Pons (tissue), 1 donor: ENCODE data around the gene PRKCB.
"Not testable (repeated sequence)": the region's sequence is repeated elsewhere in the genome, so short reads cannot be mapped to it uniquely, and the experiment has no call there.

Experiments
- DNase-seq: peaks from one replicate; pipeline ENCODE4 v3.0.0-alpha.2; 2016; ENCODE audit warnings: low spot score

Gene PRKCB

DNA sequence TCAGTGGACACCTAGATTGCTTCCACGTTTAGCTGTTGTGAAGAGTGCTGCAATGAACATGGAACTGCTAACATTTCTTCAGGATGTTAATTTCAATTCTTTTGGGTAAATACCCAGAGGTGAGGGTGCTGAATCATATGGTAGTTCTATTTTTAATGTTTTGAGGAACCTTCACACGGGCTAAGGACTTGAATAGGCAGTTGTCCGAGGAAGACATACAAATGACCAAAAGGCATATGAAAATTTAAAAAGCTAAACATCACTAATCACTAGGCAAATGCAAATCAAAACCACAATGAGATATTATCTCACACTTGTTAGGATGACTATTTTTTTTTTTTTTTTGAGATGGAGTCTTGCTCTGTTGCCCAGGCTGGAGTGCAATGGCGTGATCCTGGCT, 173.3 kb downstream of the PRKCB start:
- no peak for DNase-seq

GRCh38 chr16:24009955-24010354, 174.2 kb downstream of the PRKCB start:
- no peak for DNase-seq

- DNase-seq = peak; percentile 90
Observed at GRCh38 chr16:24010440-24011089, 174.8 kb downstream of the PRKCB start.

DNA sequence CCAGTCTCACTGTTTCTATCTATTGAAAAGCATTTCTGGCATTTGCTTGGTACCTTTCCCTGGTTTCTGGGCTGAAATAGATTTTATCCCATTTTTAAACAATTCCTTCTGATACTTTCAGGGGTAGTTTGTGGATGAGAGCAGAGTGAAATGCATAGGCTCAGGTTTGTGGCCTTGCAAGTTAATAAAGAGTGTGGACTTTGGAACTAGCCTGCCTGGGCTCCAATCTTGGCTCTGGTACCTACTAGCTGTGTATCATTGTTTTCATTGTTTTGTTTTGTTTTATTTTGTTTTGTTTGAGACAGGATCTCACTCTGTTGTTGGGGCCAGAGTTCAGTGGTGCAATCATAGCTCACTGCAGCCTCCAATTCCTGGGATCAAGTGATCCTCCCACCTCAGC, 175.5 kb downstream of the PRKCB start:
- no peak for DNase-seq

GRCh38 chr16:24013054-24013636, 177.4 kb downstream of the PRKCB start:
- no peak for DNase-seq

DNA sequence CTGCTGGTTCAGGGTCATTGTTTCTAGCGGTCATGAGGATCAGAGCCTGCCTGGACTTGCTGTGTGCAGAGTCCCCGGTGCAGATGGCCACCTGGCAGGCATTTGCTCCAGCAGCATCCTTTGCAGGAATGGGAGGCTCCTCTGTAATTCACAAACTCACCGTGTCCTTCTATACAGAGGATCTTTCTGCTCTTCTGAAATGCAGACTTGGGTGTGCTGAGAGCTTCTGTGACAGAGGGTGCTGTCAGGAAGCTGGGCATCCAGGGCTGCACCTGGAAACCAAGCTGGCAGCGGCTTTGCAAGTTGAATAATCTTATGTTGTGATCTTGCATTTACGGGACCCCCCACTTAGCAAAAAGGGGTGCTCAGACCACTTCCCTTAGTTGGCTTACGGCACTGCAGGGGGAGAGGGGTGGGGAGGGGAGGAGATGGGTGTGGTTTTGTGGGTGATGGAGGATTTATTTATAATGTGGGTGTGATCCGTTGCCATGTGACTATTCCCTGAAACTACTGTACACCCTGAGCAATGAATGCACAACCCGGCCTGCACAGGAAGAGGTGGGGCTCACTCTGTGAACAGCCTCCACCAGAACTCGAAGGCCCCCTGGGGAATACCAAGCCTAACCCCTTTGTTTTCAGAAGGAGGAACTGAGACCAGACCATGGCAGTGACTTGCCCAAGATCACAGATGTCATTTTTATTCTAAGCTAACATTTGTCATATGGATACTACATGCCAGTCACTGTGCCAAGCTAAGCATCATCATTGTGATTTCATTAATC, 178.3 kb downstream of the PRKCB start:
- no peak for DNase-seq

DNA sequence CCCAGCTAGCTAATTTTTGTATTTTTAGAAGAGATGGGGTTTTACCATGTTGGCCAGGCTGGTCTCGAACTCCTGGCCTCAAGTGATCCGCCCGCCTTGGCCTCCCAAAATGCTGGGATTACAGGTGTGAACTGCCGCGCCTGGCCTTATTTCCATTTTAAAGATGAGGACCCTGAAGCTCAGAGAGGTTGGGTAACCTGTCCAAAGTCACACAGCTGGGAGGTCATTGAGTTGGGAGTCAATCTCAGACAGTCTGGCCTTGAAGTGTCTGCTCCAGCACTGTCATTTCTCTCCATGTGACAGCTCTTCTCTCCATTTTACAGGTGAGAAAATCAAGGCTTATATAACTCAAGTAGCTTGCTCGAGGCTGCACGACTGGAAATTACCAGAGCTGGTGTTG, 179.2 kb downstream of the PRKCB start:
- DNase-seq = not testable (repeated sequence)

GRCh38 chr16:24015923-24016322, 180.1 kb downstream of the PRKCB start:
- DNase-seq = no peak

DNA sequence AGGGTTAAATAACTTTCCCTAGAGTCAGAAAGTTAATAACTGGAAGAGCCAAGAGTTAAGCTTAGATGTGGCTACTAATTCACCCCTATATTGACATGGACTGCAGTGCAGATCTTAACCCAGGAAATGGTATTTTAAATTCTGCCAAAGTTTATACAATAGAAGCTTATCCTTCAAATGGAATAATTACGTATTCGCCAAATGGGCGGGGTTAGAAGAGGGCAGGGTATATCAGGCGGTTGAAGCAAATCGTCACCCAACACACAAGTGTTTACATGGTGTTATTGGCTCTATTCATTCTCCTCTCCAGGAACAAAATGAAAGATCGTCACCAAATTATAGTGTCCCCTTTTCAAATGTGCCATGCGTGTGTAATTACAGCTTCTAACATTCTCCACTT, 182.7 kb downstream of the PRKCB start:
- no peak for DNase-seq

GRCh38 chr16:24022797-24023196, 187.0 kb downstream of the PRKCB start:
- no peak for DNase-seq

GRCh38 chr16:24023621-24024020, 187.8 kb downstream of the PRKCB start:
- no peak for DNase-seq

GRCh38 chr16:24024971-24025370, 189.2 kb downstream of the PRKCB start:
- no peak for DNase-seq

DNA sequence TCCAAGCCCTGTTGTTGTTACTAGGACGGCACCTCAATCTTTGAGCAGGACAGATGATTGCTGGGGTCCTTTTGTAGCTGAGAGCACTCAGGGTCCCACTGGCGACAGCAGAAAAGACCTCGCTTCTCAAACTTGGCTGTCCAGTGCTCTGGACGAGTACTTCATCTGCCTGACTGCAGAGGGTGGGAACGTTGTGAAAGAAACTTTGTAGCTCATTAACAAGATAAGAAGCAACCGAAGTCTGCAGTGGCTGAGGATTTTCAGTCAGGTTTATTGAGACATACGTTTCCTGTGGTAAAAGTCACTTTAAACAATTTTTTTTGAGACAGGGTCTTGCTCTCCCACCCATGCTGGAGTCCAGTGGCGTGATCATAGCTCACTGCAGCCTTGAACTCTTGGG, 191.7 kb downstream of the PRKCB start:
- no peak for DNase-seq

DNA sequence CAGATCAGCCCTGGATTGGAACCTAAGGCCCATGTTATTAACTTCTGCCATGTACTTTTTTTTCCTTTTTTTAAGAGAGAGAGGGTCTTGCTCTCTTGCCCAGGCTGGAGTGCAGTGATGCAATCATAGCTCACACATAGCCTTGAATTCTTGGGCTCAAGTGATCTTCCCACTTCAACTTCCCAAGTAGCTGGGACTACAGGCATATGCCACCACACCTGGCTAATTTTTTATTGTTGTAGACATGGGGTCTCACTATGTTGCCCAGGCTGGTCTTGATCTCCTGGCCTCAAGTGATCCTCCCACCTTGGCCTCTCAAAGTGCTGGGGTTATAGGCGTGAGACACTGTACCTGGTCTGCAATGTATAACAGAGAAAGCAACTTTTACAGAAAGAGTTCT, 194.1 kb downstream of the PRKCB start:
- DNase-seq = not testable (repeated sequence)

- DNase-seq = no peak
Observed at GRCh38 chr16:24035127-24035842, 199.5 kb downstream of the PRKCB start.

DNA sequence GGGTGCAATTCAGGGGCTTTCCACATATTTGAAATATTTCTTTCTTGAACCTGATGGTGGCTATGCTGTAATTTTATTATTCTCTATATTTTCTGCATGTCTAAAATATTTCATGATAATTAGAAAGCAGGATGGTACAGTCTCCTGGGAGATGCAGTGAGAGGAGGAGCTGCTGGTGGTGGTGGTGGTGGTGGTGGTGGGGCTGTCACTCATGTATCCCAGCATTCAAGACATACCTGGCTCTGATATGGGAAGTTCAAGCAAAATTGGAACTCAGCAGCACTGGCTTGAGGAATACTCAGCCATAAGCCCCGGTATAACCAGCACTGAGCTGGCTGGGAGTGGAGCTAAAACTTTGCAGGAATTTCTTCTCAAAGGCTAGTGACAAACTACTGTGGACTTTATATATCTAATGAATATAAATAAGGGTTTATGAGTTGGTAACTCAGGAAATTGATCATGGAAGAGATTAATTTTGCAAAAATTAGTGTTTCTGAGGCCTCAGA, 200.3 kb downstream of the PRKCB start:
- DNase-seq = no peak

GRCh38 chr16:24036614-24037013, 200.8 kb downstream of the PRKCB start:
- peak; percentile 55 for DNase-seq

GRCh38 chr16:24037335-24037734, 201.6 kb downstream of the PRKCB start:
- DNase-seq = no peak

DNA sequence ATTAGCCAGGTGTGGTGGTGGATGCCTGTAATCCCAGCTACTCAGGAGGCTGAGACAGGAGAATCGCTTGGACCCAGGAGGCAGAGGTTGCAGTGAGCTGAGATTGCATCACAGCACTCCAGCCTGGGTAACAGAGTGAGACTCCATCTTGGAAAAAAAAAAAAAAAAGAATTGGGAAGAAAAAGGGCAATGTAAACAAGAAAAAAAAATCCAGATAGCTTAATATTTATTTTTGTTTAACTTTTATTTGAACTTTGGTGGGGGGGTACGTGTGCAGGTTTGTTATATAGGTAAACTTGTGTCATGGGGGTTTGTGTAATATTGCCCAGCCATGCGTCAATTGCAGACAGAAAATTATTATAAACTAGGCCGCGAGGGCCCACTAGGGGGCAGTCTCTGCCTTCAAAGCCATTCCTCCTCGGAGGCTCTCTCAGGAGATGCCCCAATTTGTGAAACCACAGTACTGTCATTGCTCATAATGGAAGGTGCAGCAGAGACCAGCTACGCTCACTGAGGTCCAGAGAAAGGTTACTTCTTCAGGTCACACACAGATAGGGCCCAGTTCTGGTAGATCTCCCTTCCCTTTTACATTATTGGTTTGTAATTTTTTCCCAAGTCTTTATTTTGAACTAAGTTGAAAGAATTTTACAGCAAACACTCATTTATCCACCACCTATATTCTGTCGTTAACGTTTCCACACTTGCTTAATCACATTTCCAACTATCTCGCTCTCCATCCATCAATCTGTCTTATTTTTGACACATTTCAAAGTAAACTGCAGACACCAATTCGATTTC, 206.2 kb downstream of the PRKCB start:
- DNase-seq = peak; percentile 59

- no peak for DNase-seq
Observed at GRCh38 chr16:24044467-24044866, 208.7 kb downstream of the PRKCB start.

DNA sequence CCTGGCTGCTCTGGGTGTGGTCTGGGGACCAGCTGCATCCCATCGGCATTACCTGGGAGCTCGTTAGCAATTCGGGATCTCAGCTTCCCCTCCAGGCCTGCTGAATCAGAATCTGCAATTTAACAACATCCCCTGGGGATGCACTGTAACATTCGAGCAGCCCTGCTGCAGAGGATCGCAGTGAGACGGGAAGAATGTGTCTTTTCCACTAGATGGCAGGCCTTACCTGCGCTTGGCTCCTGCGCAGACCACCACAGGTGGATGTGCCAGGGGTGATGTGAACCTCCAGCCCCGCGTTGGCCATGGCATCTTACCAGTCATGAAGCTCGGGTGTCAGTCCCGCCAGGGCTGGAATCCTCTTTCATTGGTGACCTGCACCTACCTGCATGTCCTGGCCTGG, 209.9 kb downstream of the PRKCB start:
- DNase-seq = no peak

- no peak for DNase-seq
Observed at GRCh38 chr16:24046442-24046841, 210.7 kb downstream of the PRKCB start.
